COR-L47 (cell line): ENCODE measurements around the gene TIMM17B.
"Not testable (repeated sequence)": the region's sequence is repeated elsewhere in the genome, so short reads cannot be mapped to it uniquely, and the experiment has no call there.

Experiments
- DNase-seq: peaks from one replicate; lab custom pipeline; 2025; lab: John Stamatoyannopoulos, UW

TIMM17B gene

GRCh38 chrX:48894891-48895290 lies 2.7 kb downstream of the TIMM17B start:
- DNase-seq = no peak

- DNase-seq = no peak
Measured at GRCh38 chrX:48893556-48894348, 3.8 kb downstream of the TIMM17B start.

- DNase-seq = no peak
Measured at GRCh38 chrX:48892896-48893295, 4.7 kb downstream of the TIMM17B start.

- peak; percentile 70 for DNase-seq
Measured at GRCh38 chrX:48891402-48892288, 5.9 kb downstream of the TIMM17B start.

GRCh38 chrX:48890934-48891401 lies 6.6 kb downstream of the TIMM17B start:
- no peak for DNase-seq

GRCh38 chrX:48890296-48890925 lies 7.2 kb downstream of the TIMM17B start:
- no peak for DNase-seq

- DNase-seq = not testable (repeated sequence)
Measured at GRCh38 chrX:48886586-48886985, 11.0 kb downstream of the TIMM17B start.

GRCh38 chrX:48883729-48884128 lies 13.8 kb downstream of the TIMM17B start:
- DNase-seq = no peak

- not testable (repeated sequence) for DNase-seq
Measured at GRCh38 chrX:48876944-48877343, 20.6 kb downstream of the TIMM17B start.

- not testable (repeated sequence) for DNase-seq
Measured at GRCh38 chrX:48872017-48872416, 25.6 kb downstream of the TIMM17B start.

GRCh38 chrX:48864210-48864609 lies 33.4 kb downstream of the TIMM17B start:
- no peak for DNase-seq

GRCh38 chrX:48854898-48855297 lies 42.7 kb downstream of the TIMM17B start:
- DNase-seq = no peak

GRCh38 chrX:48854121-48854804 lies 43.3 kb downstream of the TIMM17B start:
- DNase-seq = not testable (repeated sequence)

- DNase-seq = not testable (repeated sequence)
Measured at GRCh38 chrX:48853494-48853893, 44.1 kb downstream of the TIMM17B start.

GRCh38 chrX:48852857-48853256 lies 44.7 kb downstream of the TIMM17B start:
- DNase-seq = no peak

- DNase-seq = no peak
Measured at GRCh38 chrX:48848847-48849246, 48.7 kb downstream of the TIMM17B start.
